HG02938 (cell line): Measurements from ENCODE around the gene FFAR2.
"Not testable (repeated sequence)": the region's sequence is repeated elsewhere in the genome, so short reads cannot be mapped to it uniquely, and the experiment has no call there.

Experiments
- ATAC-seq: cut with Tn5 transposase; IDR thresholded peaks from one replicate; pipeline ENCODE4 v1.9.1; 2021; ENCODE audit warnings: mild to moderate bottlenecking, moderate library complexity; ENCODE audit not compliant: unreplicated experiment

The FFAR2 gene

GRCh38 chr19:35454663-35455062 lies 6.6 kb downstream of the FFAR2 start:
- no peak for ATAC-seq

GRCh38 chr19:35455616-35456201 lies 7.7 kb downstream of the FFAR2 start:
- ATAC-seq: no peak

GRCh38 chr19:35457173-35457572 lies 9.1 kb downstream of the FFAR2 start:
- ATAC-seq: no peak

- no peak for ATAC-seq
Observed at GRCh38 chr19:35458192-35458591, 10.1 kb downstream of the FFAR2 start.

- ATAC-seq: peak; percentile 48
Observed at GRCh38 chr19:35458731-35459391, 10.8 kb downstream of the FFAR2 start.

GRCh38 chr19:35459414-35460082 lies 11.5 kb downstream of the FFAR2 start:
- ATAC-seq: no peak

GRCh38 chr19:35460608-35461007 lies 12.6 kb downstream of the FFAR2 start:
- ATAC-seq: no peak

- no peak for ATAC-seq
Observed at GRCh38 chr19:35461060-35461459, 13.0 kb downstream of the FFAR2 start.

- not testable (repeated sequence) for ATAC-seq
Observed at GRCh38 chr19:35461788-35462187, 13.7 kb downstream of the FFAR2 start.

GRCh38 chr19:35462476-35462953 lies 14.5 kb downstream of the FFAR2 start:
- ATAC-seq: peak; percentile 57

GRCh38 chr19:35462956-35463355 lies 14.9 kb downstream of the FFAR2 start:
- ATAC-seq: not testable (repeated sequence)

- ATAC-seq: no peak
Observed at GRCh38 chr19:35466259-35466658, 18.2 kb downstream of the FFAR2 start.

GRCh38 chr19:35468637-35469036 lies 20.6 kb downstream of the FFAR2 start:
- ATAC-seq: no peak

GRCh38 chr19:35470128-35470527 lies 22.1 kb downstream of the FFAR2 start:
- no peak for ATAC-seq

GRCh38 chr19:35471075-35471474 lies 23.0 kb downstream of the FFAR2 start:
- not testable (repeated sequence) for ATAC-seq

GRCh38 chr19:35471946-35472345 lies 23.9 kb downstream of the FFAR2 start:
- no peak for ATAC-seq

GRCh38 chr19:35474104-35474503 lies 26.0 kb downstream of the FFAR2 start:
- no peak for ATAC-seq

GRCh38 chr19:35474594-35474993 lies 26.5 kb downstream of the FFAR2 start:
- not testable (repeated sequence) for ATAC-seq

GRCh38 chr19:35476149-35476548 lies 28.1 kb downstream of the FFAR2 start:
- ATAC-seq: no peak

- ATAC-seq: no peak
Observed at GRCh38 chr19:35478794-35479677, 31.0 kb downstream of the FFAR2 start.

- ATAC-seq: no peak
Observed at GRCh38 chr19:35483089-35483488, 35.0 kb downstream of the FFAR2 start.
